D341Med (cell line): ENCODE measurements around the gene SLFN13.
"Not testable (repeated sequence)": the region's sequence is repeated elsewhere in the genome, so short reads cannot be mapped to it uniquely, and the experiment has no call there.

Experiments
- DNase-seq: peaks from one replicate; pipeline ENCODE4 v3.0.0; 2012; ENCODE audit warnings: low spot score

The SLFN13 gene

GRCh38 chr17:35432176-35433074 lies 16.1 kb downstream of the SLFN13 start, which contains the start of gene SLFN12:
TSS of gene SLFN12 (minus strand) at chr17:35432500. CDS start at chr17:35423028, 9,472 bp downstream.
- no peak for DNase-seq

- no peak for DNase-seq
Observed at GRCh38 chr17:35429702-35430101, 18.9 kb downstream of the SLFN13 start.

- no peak for DNase-seq
Observed at GRCh38 chr17:35428229-35428628, 20.3 kb downstream of the SLFN13 start.

GRCh38 chr17:35423761-35424160 lies 24.8 kb downstream of the SLFN13 start:
- DNase-seq: no peak

- not testable (repeated sequence) for DNase-seq
Observed at GRCh38 chr17:35421069-35421468, 27.5 kb downstream of the SLFN13 start.

- no peak for DNase-seq
Observed at GRCh38 chr17:35416659-35417058, 31.9 kb downstream of the SLFN13 start.

- DNase-seq: not testable (repeated sequence)
Observed at GRCh38 chr17:35414707-35415106, 33.9 kb downstream of the SLFN13 start.

- no peak for DNase-seq
Observed at GRCh38 chr17:35414247-35414646, 34.3 kb downstream of the SLFN13 start.

- no peak for DNase-seq
Observed at GRCh38 chr17:35407531-35407930, 41.0 kb downstream of the SLFN13 start.

- no peak for DNase-seq
Observed at GRCh38 chr17:35406568-35406967, 42.0 kb downstream of the SLFN13 start.

GRCh38 chr17:35404360-35404759 lies 44.2 kb downstream of the SLFN13 start:
- DNase-seq: no peak

GRCh38 chr17:35393783-35394182 lies 54.8 kb downstream of the SLFN13 start:
- not testable (repeated sequence) for DNase-seq

GRCh38 chr17:35390663-35391062 lies 57.9 kb downstream of the SLFN13 start:
- no peak for DNase-seq

GRCh38 chr17:35390156-35390555 lies 58.4 kb downstream of the SLFN13 start:
- DNase-seq: no peak

- DNase-seq: no peak
Observed at GRCh38 chr17:35387496-35387895, 61.1 kb downstream of the SLFN13 start.
